HCT116 (cell line): Measurements from ENCODE around the gene IRX3. TPM values are rescaled to one million over a fixed set of nuclear protein-coding genes. Genes with fewer than 3 reads are reported as not detected.

Experiments
- ATAC-seq: fragments of 200-7000 bp; cut with Tn5 transposase; 2 replicates; pipeline ENCODE4 v1.9.1; 2020; ENCODE audit warnings: mild to moderate bottlenecking, moderate library complexity
- BruUV-seq: library from RNA; stranded (reverse); fragments of 400-500 nt; replicated peaks from 2 replicates; lab custom pipeline; 2021; lab: Mats Ljungman, UMichigan
- CTCF ChIA-PET: fragments of 300-600 bp; sonication (Branson Sonifier 250); formaldehyde crosslinking; loops from one replicate; lab custom pipeline; 2021; ENCODE audit warnings: antibody characterized with exemption; lab: Charles Lee
- POLR2A ChIA-PET: fragments of 300-600, 350-600 bp; sonication (Branson Sonifier 250); formaldehyde crosslinking; loops from one replicate; lab custom pipeline; 2021; ENCODE audit warnings: antibody characterized with exemption; lab: Charles Lee
- RAD21 ChIA-PET, 2 experiments: fragments of 300-600 bp; sonication (Branson Sonifier 250); formaldehyde crosslinking; loops; one replicate each; lab custom pipeline; 2023; ENCODE audit warnings: low total read pairs in 2 of 2; ENCODE audit not compliant: uncharacterized antibody in 2 of 2, unreplicated experiment in 2 of 2, low non-redundant PET in 1 of 2; lab: Charles Lee
- DNase-seq: peaks from one replicate; pipeline ENCODE4 v3.0.0-alpha.2; 2010; ENCODE audit warnings: low read depth, low spot score
- H2AFZ ChIP-seq: fragments of 200-600 bp; shearing (Covaris generic), sonication (generic); 2 replicates; pipeline ENCODE4 v1.6.1; 2017; ENCODE audit warnings: low read depth, mixed run types, mixed read lengths, antibody characterized with exemption, low read length; ENCODE audit not compliant: poor library complexity, severe bottlenecking
- H3K27ac ChIP-seq: 2 replicates; pipeline ENCODE4 v1.5.1; 2012; ENCODE audit warnings: low read depth, low read length
- H3K27me3 ChIP-seq: fragments of 200-600 bp; sonication (generic); 2 replicates; pipeline ENCODE4 v1.6.1; 2016; ENCODE audit warnings: mixed run types, low read length, mixed read lengths; ENCODE audit not compliant: insufficient read depth
- H3K36me3 ChIP-seq, 2 experiments: fragments of 200-500 bp in 1 of 2; fragments of 200-600 bp in 1 of 2; sonication (Bioruptor generic) in 1 of 2; sonication (generic) in 1 of 2; 2 replicates each; pipeline versions ENCODE4 v1.5.1 to v1.6.1; 2014 to 2016; ENCODE audit warnings: low read length in 2 of 2, inconsistent platforms in 1 of 2, mixed read lengths in 1 of 2, mixed run types in 1 of 2; ENCODE audit not compliant: insufficient read depth in 2 of 2, control insufficient read depth in 1 of 2
- H3K4me1 ChIP-seq, 2 experiments: fragments of 200-600 bp in 1 of 2; sonication (generic) in 1 of 2; 2 replicates each; pipeline versions ENCODE4 v1.5.1 to v1.6.1; 2012 to 2017; ENCODE audit warnings: low read length in 2 of 2, inconsistent platforms in 1 of 2, mild to moderate bottlenecking in 1 of 2, mixed read lengths in 1 of 2, mixed run types in 1 of 2, moderate library complexity in 1 of 2; ENCODE audit not compliant: insufficient read depth in 2 of 2, control insufficient read depth in 1 of 2
- H3K4me2 ChIP-seq: fragments of 200-600 bp; sonication (generic); 2 replicates; pipeline ENCODE4 v1.6.1; 2017; ENCODE audit warnings: mixed run types, low read length, mixed read lengths
- H3K4me3 ChIP-seq, 2 experiments: fragments of 200-600 bp in 1 of 2; sonication (generic) in 1 of 2; replicated peaks in 1 of 2; 2 replicates each; pipeline ENCODE4 v1.5.1; 2011 to 2016; ENCODE audit warnings: low read length in 2 of 2, control low read depth in 1 of 2, low read depth in 1 of 2, mild to moderate bottlenecking in 1 of 2, mixed read lengths in 1 of 2, mixed run types in 1 of 2
- H3K79me2 ChIP-seq: fragments of 200-600 bp; sonication (generic); 2 replicates; pipeline ENCODE4 v1.6.1; 2017; ENCODE audit warnings: mild to moderate bottlenecking, mixed run types, low read length, moderate library complexity, mixed read lengths; ENCODE audit not compliant: insufficient read depth
- H3K9ac ChIP-seq: fragments of 200-600 bp; sonication (generic); 2 replicates; pipeline ENCODE4 v1.6.1; 2016; ENCODE audit warnings: low read length, mixed read lengths
- H3K9me2 ChIP-seq: fragments of 200-600 bp; sonication (generic), shearing (Covaris generic); 2 replicates; pipeline ENCODE4 v1.6.1; 2017; ENCODE audit warnings: mixed run types, mild to moderate bottlenecking, moderate library complexity; ENCODE audit not compliant: insufficient read depth
- H3K9me3 ChIP-seq, 2 experiments: fragments of 200-500 bp in 1 of 2; fragments of 200-600 bp in 1 of 2; sonication (Bioruptor generic) in 1 of 2; sonication (generic) in 1 of 2; 2 replicates each; pipeline ENCODE4 v1.6.1; 2014 to 2017; ENCODE audit warnings: low read length in 2 of 2, mixed read lengths in 2 of 2, inconsistent platforms in 1 of 2, low read depth in 1 of 2, mild to moderate bottlenecking in 1 of 2, mixed run types in 1 of 2, moderate library complexity in 1 of 2; ENCODE audit not compliant: control insufficient read depth in 1 of 2, insufficient read depth in 1 of 2
- H4K20me1 ChIP-seq: fragments of 200-600 bp; sonication (generic), shearing (Covaris generic); 2 replicates; pipeline ENCODE4 v1.6.1; 2017; ENCODE audit warnings: mixed run types, mild to moderate bottlenecking, moderate library complexity; ENCODE audit not compliant: insufficient read depth
- CBX3 ChIP-seq: IDR thresholded peaks from 2 replicates; pipeline ENCODE4 v1.6.1; 2012; ENCODE audit warnings: low read depth
- CEBPB ChIP-seq: IDR thresholded peaks from 2 replicates; pipeline ENCODE4 v1.6.1; 2012; ENCODE audit warnings: low read depth
- EGR1 ChIP-seq: IDR thresholded peaks from 2 replicates; pipeline ENCODE4 v1.6.1; 2012; ENCODE audit warnings: low read depth
- ELF1 ChIP-seq: IDR thresholded peaks from 2 replicates; pipeline ENCODE4 v1.6.1; 2012; ENCODE audit warnings: low read depth, borderline replicate concordance
- EZH2 ChIP-seq: fragments of 200-600 bp; sonication (generic); IDR thresholded peaks from 2 replicates; pipeline ENCODE4 v1.6.1; 2017; ENCODE audit warnings: antibody characterized with exemption, mixed run types
- FOSL1 ChIP-seq: IDR thresholded peaks from 2 replicates; pipeline ENCODE4 v1.6.1; 2012; ENCODE audit warnings: low read depth
- JUND ChIP-seq: IDR thresholded peaks from 2 replicates; pipeline ENCODE4 v1.6.1; 2012
- POLR2A ChIP-seq: IDR thresholded peaks from 2 replicates; pipeline ENCODE4 v1.7.0; 2011; ENCODE audit warnings: borderline replicate concordance; ENCODE audit not compliant: insufficient read depth, insufficient read length; ENCODE audit errors: extremely low read depth
- POLR2AphosphoS5 ChIP-seq: IDR thresholded peaks from 2 replicates; pipeline ENCODE4 v1.6.1; 2011; ENCODE audit warnings: mild to moderate bottlenecking, low read depth, low read length, moderate library complexity
- RAD21 ChIP-seq: IDR thresholded peaks from 2 replicates; pipeline ENCODE4 v1.6.1; 2012; ENCODE audit warnings: low read depth, mild to moderate bottlenecking
- SIN3A ChIP-seq: IDR thresholded peaks from 2 replicates; pipeline ENCODE4 v1.6.1; 2012; ENCODE audit warnings: low read depth
- SP1 ChIP-seq: IDR thresholded peaks from 2 replicates; pipeline ENCODE4 v1.6.1; 2012; ENCODE audit warnings: low read depth
- SRF ChIP-seq: IDR thresholded peaks from 2 replicates; pipeline ENCODE4 v1.6.1; 2012; ENCODE audit warnings: low read depth
- YY1 ChIP-seq: IDR thresholded peaks from 2 replicates; pipeline ENCODE4 v1.6.1; 2011; ENCODE audit warnings: low read length, low read depth, moderate library complexity, mild to moderate bottlenecking; ENCODE audit not compliant: insufficient replicate concordance; ENCODE audit errors: extremely low read depth
- ZFX ChIP-seq: fragments of 450-650 bp; IDR thresholded peaks from 2 replicates; pipeline ENCODE4 v1.6.1; 2017
- ZNF274 ChIP-seq: fragments of 200-500 bp; sonication (Bioruptor generic); IDR thresholded peaks from 2 replicates; pipeline ENCODE4 v1.6.1; 2014; ENCODE audit warnings: mild to moderate bottlenecking, low read depth, low read length, inconsistent platforms
- intact Hi-C: fragments of 100-400 bp; cut with micrococcal nuclease; formaldehyde crosslinking; loops from 2 replicates; pipeline ENCODE4 v1.10.0; 2022
- total RNA-seq: library from RNA; stranded (reverse); gene quantifications from one replicate; pipeline ENCODE4 v1.2.1, GENCODE V29; 2021; ENCODE audit not compliant: unreplicated experiment
- TF ChIP-seq, protein P1 (sequence below): IDR thresholded peaks from 2 replicates; pipeline ENCODE4 v1.6.1; 2012
- TF ChIP-seq, protein P2 (sequence below): IDR thresholded peaks from 2 replicates; pipeline ENCODE4 v1.6.1; 2012
- TF ChIP-seq, protein P3 (sequence below): IDR thresholded peaks from 2 replicates; pipeline ENCODE4 v1.6.1; 2012; ENCODE audit warnings: low read depth

Gene IRX3
- total RNA-seq, 1 experiment from 2014 or later: 2.0 TPM

DNA sequence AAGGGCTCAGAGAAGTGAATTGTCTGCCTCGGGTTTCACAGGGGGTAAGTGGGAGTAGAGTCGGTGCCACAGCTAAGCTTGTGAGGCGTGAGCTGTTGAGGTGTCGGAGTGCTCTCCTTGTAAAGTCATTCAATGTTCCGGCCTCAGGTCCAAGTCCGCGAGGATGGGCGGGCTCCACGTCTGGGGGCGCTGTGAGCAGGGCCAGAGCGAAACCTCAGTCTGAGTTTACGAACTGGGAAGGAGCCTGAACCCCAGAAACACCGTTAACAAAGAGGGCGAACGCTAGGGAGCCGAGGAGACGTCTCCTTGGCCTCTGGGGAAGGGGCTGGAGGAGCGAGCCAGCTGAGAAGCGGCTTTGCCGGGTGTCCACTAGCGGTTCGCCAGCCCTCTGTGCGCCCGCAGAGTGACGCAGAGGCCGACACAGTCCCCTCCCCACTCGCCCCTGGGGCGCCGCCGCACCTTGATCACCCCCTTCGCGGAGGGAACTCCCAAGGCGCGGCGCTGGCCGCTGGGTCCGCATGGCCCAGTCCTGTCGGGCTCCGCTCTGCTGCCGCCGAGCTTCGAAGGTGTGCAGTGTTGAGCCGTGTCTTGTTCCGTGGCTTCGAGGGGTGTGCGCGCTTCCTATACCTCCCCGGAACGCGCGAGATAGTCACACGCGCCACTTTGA lies 4.9 kb downstream of the IRX3 start:
- no peak overlapping the region for H3K4me3 ChIP-seq
- CTCF ChIA-PET: interaction anchor here (0.6 to 1.5 kb wide), 6 partner anchors 10 to 732 kb away, joined by 3 to 4 read pairs (median 3); no protein-coding TSS in a partner anchor
- TF ChIP-seq FOSL1 (no peak), CEBPB (no peak), RAD21 (no peak), SIN3A (no peak), SRF (no peak), YY1 (no peak), POLR2A (no peak), ELF1 (no peak), POLR2AphosphoS5 (no peak), JUND (no peak), ZFX (no peak), SP1 (no peak), CBX3 (no peak), ZNF274 (no peak), EGR1 (no peak), EZH2 (no peak)
- TF ChIP-seq, protein P1, sequence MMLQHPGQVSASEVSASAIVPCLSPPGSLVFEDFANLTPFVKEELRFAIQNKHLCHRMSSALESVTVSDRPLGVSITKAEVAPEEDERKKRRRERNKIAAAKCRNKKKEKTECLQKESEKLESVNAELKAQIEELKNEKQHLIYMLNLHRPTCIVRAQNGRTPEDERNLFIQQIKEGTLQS: no peak
- TF ChIP-seq, protein P2, sequence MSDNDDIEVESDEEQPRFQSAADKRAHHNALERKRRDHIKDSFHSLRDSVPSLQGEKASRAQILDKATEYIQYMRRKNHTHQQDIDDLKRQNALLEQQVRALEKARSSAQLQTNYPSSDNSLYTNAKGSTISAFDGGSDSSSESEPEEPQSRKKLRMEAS: no peak
- TF ChIP-seq, protein P3, sequence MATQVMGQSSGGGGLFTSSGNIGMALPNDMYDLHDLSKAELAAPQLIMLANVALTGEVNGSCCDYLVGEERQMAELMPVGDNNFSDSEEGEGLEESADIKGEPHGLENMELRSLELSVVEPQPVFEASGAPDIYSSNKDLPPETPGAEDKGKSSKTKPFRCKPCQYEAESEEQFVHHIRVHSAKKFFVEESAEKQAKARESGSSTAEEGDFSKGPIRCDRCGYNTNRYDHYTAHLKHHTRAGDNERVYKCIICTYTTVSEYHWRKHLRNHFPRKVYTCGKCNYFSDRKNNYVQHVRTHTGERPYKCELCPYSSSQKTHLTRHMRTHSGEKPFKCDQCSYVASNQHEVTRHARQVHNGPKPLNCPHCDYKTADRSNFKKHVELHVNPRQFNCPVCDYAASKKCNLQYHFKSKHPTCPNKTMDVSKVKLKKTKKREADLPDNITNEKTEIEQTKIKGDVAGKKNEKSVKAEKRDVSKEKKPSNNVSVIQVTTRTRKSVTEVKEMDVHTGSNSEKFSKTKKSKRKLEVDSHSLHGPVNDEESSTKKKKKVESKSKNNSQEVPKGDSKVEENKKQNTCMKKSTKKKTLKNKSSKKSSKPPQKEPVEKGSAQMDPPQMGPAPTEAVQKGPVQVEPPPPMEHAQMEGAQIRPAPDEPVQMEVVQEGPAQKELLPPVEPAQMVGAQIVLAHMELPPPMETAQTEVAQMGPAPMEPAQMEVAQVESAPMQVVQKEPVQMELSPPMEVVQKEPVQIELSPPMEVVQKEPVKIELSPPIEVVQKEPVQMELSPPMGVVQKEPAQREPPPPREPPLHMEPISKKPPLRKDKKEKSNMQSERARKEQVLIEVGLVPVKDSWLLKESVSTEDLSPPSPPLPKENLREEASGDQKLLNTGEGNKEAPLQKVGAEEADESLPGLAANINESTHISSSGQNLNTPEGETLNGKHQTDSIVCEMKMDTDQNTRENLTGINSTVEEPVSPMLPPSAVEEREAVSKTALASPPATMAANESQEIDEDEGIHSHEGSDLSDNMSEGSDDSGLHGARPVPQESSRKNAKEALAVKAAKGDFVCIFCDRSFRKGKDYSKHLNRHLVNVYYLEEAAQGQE: no peak

More for the DNA sequence above, 4.9 kb downstream of the IRX3 start:
- Histone ChIP-seq H3K79me2 (no peaks in the 10 kb centered on the region), H3K4me1 (peaks cover 0 to 22% of the 10 kb centered on the region in 2 experiments; a peak in 2 of 4 replicates), H4K20me1 (no peaks in the 10 kb centered on the region), H3K36me3 (no peaks in the 10 kb centered on the region), H3K9me2 (no peaks in the 10 kb centered on the region), H3K27me3 (no peaks in the 10 kb centered on the region), H3K4me2 (peak overlapping the region; percentile 45), H2AFZ (peak overlapping the region; percentile 68), H3K27ac (no peak overlapping the region), H3K9ac (no peak overlapping the region), H3K9me3 (no peaks in the 10 kb centered on the region)
- intact Hi-C loops: loop anchor here (5.0 to 10.0 kb wide), 6 partner anchors 387 to 976 kb away; no protein-coding TSS in a partner anchor
- DNase-seq: no peak
- POLR2A ChIA-PET: no interaction called here
- no peak for ATAC-seq
- RAD21 ChIA-PET: no interaction called here
- BruUV-seq: no TSS peak
